ENCODE results near the gene SLC22A23.

DNA sequence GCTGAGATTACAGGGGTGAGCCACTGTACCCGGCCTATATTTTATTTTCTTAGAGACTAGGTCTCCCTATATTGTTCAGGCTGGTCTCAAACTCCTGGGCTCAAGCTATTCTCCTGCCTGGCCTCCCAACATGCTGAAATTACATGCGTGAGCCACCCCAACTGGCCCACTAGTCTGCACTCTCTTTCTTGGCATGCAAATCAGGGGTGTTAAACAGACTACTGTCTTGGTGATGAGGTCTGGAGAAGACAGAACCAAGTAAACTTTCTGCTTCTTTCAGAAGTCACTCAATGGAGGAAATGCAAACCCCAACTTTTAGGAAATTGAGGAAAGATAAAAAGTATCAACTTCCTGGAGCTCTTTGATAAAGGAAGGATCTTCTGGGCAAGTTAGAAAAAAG is 221.4 kb downstream of the SLC22A23 start:
- TF ChIP-seq, protein P1, sequence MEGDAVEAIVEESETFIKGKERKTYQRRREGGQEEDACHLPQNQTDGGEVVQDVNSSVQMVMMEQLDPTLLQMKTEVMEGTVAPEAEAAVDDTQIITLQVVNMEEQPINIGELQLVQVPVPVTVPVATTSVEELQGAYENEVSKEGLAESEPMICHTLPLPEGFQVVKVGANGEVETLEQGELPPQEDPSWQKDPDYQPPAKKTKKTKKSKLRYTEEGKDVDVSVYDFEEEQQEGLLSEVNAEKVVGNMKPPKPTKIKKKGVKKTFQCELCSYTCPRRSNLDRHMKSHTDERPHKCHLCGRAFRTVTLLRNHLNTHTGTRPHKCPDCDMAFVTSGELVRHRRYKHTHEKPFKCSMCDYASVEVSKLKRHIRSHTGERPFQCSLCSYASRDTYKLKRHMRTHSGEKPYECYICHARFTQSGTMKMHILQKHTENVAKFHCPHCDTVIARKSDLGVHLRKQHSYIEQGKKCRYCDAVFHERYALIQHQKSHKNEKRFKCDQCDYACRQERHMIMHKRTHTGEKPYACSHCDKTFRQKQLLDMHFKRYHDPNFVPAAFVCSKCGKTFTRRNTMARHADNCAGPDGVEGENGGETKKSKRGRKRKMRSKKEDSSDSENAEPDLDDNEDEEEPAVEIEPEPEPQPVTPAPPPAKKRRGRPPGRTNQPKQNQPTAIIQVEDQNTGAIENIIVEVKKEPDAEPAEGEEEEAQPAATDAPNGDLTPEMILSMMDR (IDR thresholded peaks at IDR 0.05; ENCODE audit: borderline replicate concordance, extremely low read depth, low read length, poor library complexity, severe bottlenecking) = no peak
- TF ChIP-seq EZH2 (IDR thresholded peaks at IDR 0.05; ENCODE audit: borderline replicate concordance, low read depth, low read length, severe bottlenecking) = no peak

Measured in DND-41 (cell line).